Kidney (tissue), 14 donors: ENCODE data around the gene GPC5. TPM values are rescaled to one million over a fixed set of nuclear protein-coding genes. Genes with fewer than 3 reads are reported as not detected.

ENCODE experiments used
- DNase-seq, 5 donors: peaks; one replicate each; pipeline ENCODE4 v3.0.0-alpha.2; 2013 to 2020
- FAIRE-seq: peaks from 2 replicates; lab custom pipeline; 2012; peaks lifted over from hg19 to GRCh38; lab: Jason Lieb, UNC
- H3K27ac ChIP-seq, 2 donors: one replicate each; pipeline ENCODE4 v1.7.0; 2013; ENCODE audit warnings: low read depth in 2 of 2, low read length in 2 of 2, inconsistent platforms in 1 of 2
- H3K27me3 ChIP-seq: one replicate; pipeline ENCODE4 v1.7.1; 2013; ENCODE audit warnings: low read length, inconsistent platforms; ENCODE audit not compliant: control insufficient read depth, insufficient read depth
- H3K36me3 ChIP-seq, 3 donors: one replicate each; pipeline versions ENCODE4 v1.7.0 to v1.7.1; 2013; ENCODE audit warnings: low read length in 3 of 3, control low read depth in 1 of 3, inconsistent platforms in 1 of 3; ENCODE audit not compliant: insufficient read depth in 3 of 3, control insufficient read depth in 2 of 3
- H3K4me1 ChIP-seq, 3 donors: one replicate each; pipeline versions ENCODE4 v1.7.0 to v1.7.1; 2013; ENCODE audit warnings: low read length in 3 of 3, inconsistent platforms in 1 of 3, low read depth in 1 of 3; ENCODE audit not compliant: control insufficient read depth in 2 of 3, insufficient read depth in 2 of 3
- H3K4me3 ChIP-seq, 3 donors: one replicate each; pipeline versions ENCODE4 v1.7.0 to v1.8.1; 2013; ENCODE audit warnings: low read length in 3 of 3, control low read depth in 1 of 3, inconsistent platforms in 1 of 3
- H3K9ac ChIP-seq, 3 donors: one replicate each; pipeline versions ENCODE4 v1.7.0 to v1.7.1; 2013; ENCODE audit warnings: low read length in 3 of 3, control low read depth in 1 of 3, inconsistent platforms in 1 of 3
- H3K9me3 ChIP-seq, 3 donors: one replicate each; pipeline versions ENCODE4 v1.7.0 to v1.7.1; 2013; ENCODE audit warnings: low read length in 3 of 3, control low read depth in 1 of 3, inconsistent platforms in 1 of 3; ENCODE audit not compliant: control insufficient read depth in 2 of 3, insufficient read depth in 1 of 3
- CTCF ChIP-seq: IDR thresholded peaks from 3 replicates; pipeline ENCODE4 v1.5.1; 2012; ENCODE audit warnings: mild to moderate bottlenecking, moderate library complexity, borderline replicate concordance; ENCODE audit not compliant: insufficient read depth; ENCODE audit errors: extremely low read depth
- intact Hi-C: fragments of 100-400 bp; cut with DNase I; formaldehyde crosslinking; loops from one replicate; pipeline ENCODE4 v1.11.1; 2022
- polyA plus RNA-seq: library from polyadenylated mRNA; stranded (reverse); fragments of 350-450 nt; fragmentation: Illumina TruSeq; extraction: RNeasy Lipid Tissue Mini Kit (QIAGEN cat#74804); gene quantifications from one replicate; pipeline ENCODE4 v1.2.3, GENCODE V29; 2014; ENCODE audit warnings: low read depth, low replicate concordance; ENCODE audit not compliant: insufficient read depth
- total RNA-seq: library from RNA; stranded (reverse); fragmentation: NEBNext Ultra II Directional; extraction: Animal tissue kit (Norgen Biotek cat#: 25700); gene quantifications from one replicate; pipeline ENCODE4 v1.2.1, GENCODE V29; 2021
- donor health status: control.
- donor health status: control.
- donor health status: control.
- donor health status: control.
- donor health status: control.
- donor health status: DM: yes; HTN: yes; CAD: no.
- donor health status: Normal renal cell carcinoma (clear cell type).

Gene GPC5
- total and polyA plus RNA-seq, 2 donors from 2014 or later: 0.47 to 6.8 TPM

- Histone ChIP-seq H3K4me3 (no peak overlapping the region), H3K27me3 (no peaks in the 10 kb centered on the region), H3K9me3 (no peaks in the 10 kb centered on the region), H3K9ac (no peak overlapping the region), H3K4me1 (no peaks in the 10 kb centered on the region), H3K27ac (no peak overlapping the region), H3K36me3 (no peaks in the 10 kb centered on the region)
- no peak for TF ChIP-seq CTCF
- DNase-seq (no peak), FAIRE-seq (no peak)
- intact Hi-C loops: no loop called here
Measured at GRCh38 chr13:91988331-91988730, 589.9 kb downstream of the GPC5 start.

- Histone ChIP-seq H3K9me3 (no peaks in the 10 kb centered on the region), H3K9ac (no peak overlapping the region), H3K27ac (no peak overlapping the region), H3K4me1 (no peaks in the 10 kb centered on the region), H3K4me3 (no peak overlapping the region), H3K27me3 (no peaks in the 10 kb centered on the region), H3K36me3 (no peaks in the 10 kb centered on the region)
- DNase-seq (no peak), FAIRE-seq (no peak)
- no peak for TF ChIP-seq CTCF
- intact Hi-C loops: no loop called here
Measured at GRCh38 chr13:92012787-92013186, 614.4 kb downstream of the GPC5 start.

GRCh38 chr13:92017737-92018136 lies 619.3 kb downstream of the GPC5 start:
- H3K9ac ChIP-seq: no peak overlapping the region
- H3K36me3 ChIP-seq: no peaks in the 10 kb centered on the region
- no peak overlapping the region for H3K4me3 ChIP-seq
- H3K27me3 ChIP-seq: no peaks in the 10 kb centered on the region
- H3K27ac ChIP-seq: no peak overlapping the region
- intact Hi-C loops: no loop called here
- DNase-seq: no peak
- no peaks in the 10 kb centered on the region for H3K4me1 ChIP-seq
- no peaks in the 10 kb centered on the region for H3K9me3 ChIP-seq
- no peak for FAIRE-seq
- TF ChIP-seq CTCF: no peak

- intact Hi-C loops: no loop called here
- FAIRE-seq (no peak), DNase-seq (no peak)
- Histone ChIP-seq H3K9me3 (no peaks in the 10 kb centered on the region), H3K4me3 (no peak overlapping the region), H3K36me3 (no peaks in the 10 kb centered on the region), H3K4me1 (no peaks in the 10 kb centered on the region), H3K9ac (no peak overlapping the region), H3K27me3 (no peaks in the 10 kb centered on the region), H3K27ac (no peak overlapping the region)
- TF ChIP-seq CTCF: no peak
Measured at GRCh38 chr13:92028695-92029094, 630.3 kb downstream of the GPC5 start.
